ENCODE measurements around the gene ENPEP. TPM values are rescaled to one million over a fixed set of nuclear protein-coding genes. Genes with fewer than 3 reads are reported as not detected.
"Not testable (repeated sequence)": the region's sequence is repeated elsewhere in the genome, so short reads cannot be mapped to it uniquely, and the experiment has no call there.

ENPEP gene
- total RNA-seq, 2 experiments from 2014 or later = 0.05 TPM; not detected in 1

- no peak for ATAC-seq
- H3K4me3 Mint-ChIP-seq = no peak overlapping the region
Observed at GRCh38 chr4:110550260-110550659, 74.3 kb downstream of the ENPEP start.

GRCh38 chr4:110553197-110553596 is 77.2 kb downstream of the ENPEP start:
- intact Hi-C loops (cut with micrococcal nuclease) = no loop called here
- H3K27ac Mint-ChIP-seq = no peak overlapping the region
- H3K4me3 Mint-ChIP-seq = no peak overlapping the region
- no peak for DNase-seq
- ChIA-PET CTCF (no interaction called here), POLR2A (no interaction called here)
- no peak for ATAC-seq
- H3K27me3 Mint-ChIP-seq = peaks cover 17% of the 10 kb centered on the region
- no peaks in the 10 kb centered on the region for H3K9me3 Mint-ChIP-seq
- no peaks in the 10 kb centered on the region for H3K4me1 Mint-ChIP-seq (ENCODE audit: low read depth)
- no peak for TF ChIP-seq CTCF (IDR thresholded peaks at IDR 0.05)
- no peaks in the 10 kb centered on the region for H3K36me3 Mint-ChIP-seq (ENCODE audit: low read depth)

More at GRCh38 chr4:110550260-110550659, 74.3 kb downstream of the ENPEP start:
- DNase-seq = no peak
- Mint-ChIP-seq H3K36me3 (ENCODE audit: low read depth) (no peaks in the 10 kb centered on the region), H3K27me3 (peaks cover 18% of the 10 kb centered on the region), H3K4me1 (ENCODE audit: low read depth) (no peaks in the 10 kb centered on the region), H3K9me3 (no peaks in the 10 kb centered on the region), H3K27ac (no peak overlapping the region)
- TF ChIP-seq CTCF (IDR thresholded peaks at IDR 0.05) = no peak
- ChIA-PET POLR2A (no interaction called here), CTCF (no interaction called here)
- intact Hi-C loops (cut with micrococcal nuclease) = no loop called here

- intact Hi-C loops (cut with micrococcal nuclease) = no loop called here
- ATAC-seq (no peak), DNase-seq (no peak)
- no peak for TF ChIP-seq CTCF (IDR thresholded peaks at IDR 0.05)
- no peaks in the 10 kb centered on the region for H3K4me1 Mint-ChIP-seq (ENCODE audit: low read depth)
- H3K4me3 Mint-ChIP-seq = no peak overlapping the region
- no peaks in the 10 kb centered on the region for H3K36me3 Mint-ChIP-seq (ENCODE audit: low read depth)
- no peaks in the 10 kb centered on the region for H3K9me3 Mint-ChIP-seq
- ChIA-PET POLR2A (no interaction called here), CTCF (no interaction called here)
- H3K27ac Mint-ChIP-seq = no peak overlapping the region
- peaks cover 20% of the 10 kb centered on the region for H3K27me3 Mint-ChIP-seq
Observed at GRCh38 chr4:110567214-110567613, 91.3 kb downstream of the ENPEP start.

- POLR2A ChIA-PET; H3K27me3 Mint-ChIP-seq; H3K4me3 Mint-ChIP-seq; H3K4me1 Mint-ChIP-seq (ENCODE audit: low read depth); DNase-seq; intact Hi-C loops (cut with micrococcal nuclease); H3K27ac Mint-ChIP-seq; ATAC-seq; H3K36me3 Mint-ChIP-seq (ENCODE audit: low read depth); CTCF ChIA-PET; H3K9me3 Mint-ChIP-seq: not testable (repeated sequence)
Observed at GRCh38 chr4:110576696-110577095, 100.7 kb downstream of the ENPEP start.

GRCh38 chr4:110586131-110586850 is 110.3 kb downstream of the ENPEP start:
- Mint-ChIP-seq H3K9me3 (no peaks in the 10 kb centered on the region), H3K36me3 (ENCODE audit: low read depth) (no peaks in the 10 kb centered on the region), H3K4me1 (ENCODE audit: low read depth) (no peaks in the 10 kb centered on the region), H3K4me3 (no peak overlapping the region), H3K27me3 (peaks cover 2% of the 10 kb centered on the region), H3K27ac (no peak overlapping the region)
- DNase-seq (no peak), ATAC-seq (no peak)
- TF ChIP-seq CTCF (IDR thresholded peaks at IDR 0.05) = no peak
- CTCF ChIA-PET = interaction anchor here (0.6 to 0.9 kb wide), 2 partner anchors 72 to 1235 kb away, joined by 3 read pairs; no protein-coding TSS in a partner anchor
- intact Hi-C loops (cut with micrococcal nuclease) = no loop called here
- POLR2A ChIA-PET = no interaction called here

Measured in activated CD8-positive, alpha-beta T cell treated with anti-CD3 and anti-CD28 coated beads for 36 hours (primary cell).